Glutamatergic neuron (in vitro differentiated cells): Measurements from ENCODE around the gene LVRN. TPM values are rescaled to one million over a fixed set of nuclear protein-coding genes. Genes with fewer than 3 reads are reported as not detected.

Source experiments
- DNase-seq: peaks from one replicate; pipeline ENCODE4 v3.0.0; 2022
- H3K27ac Mint-ChIP-seq: one replicate; pipeline ENCODE4 v1.8.0; 2020; ENCODE audit warnings: mild to moderate bottlenecking, mixed read lengths, inconsistent platforms; ENCODE audit not compliant: unreplicated experiment
- H3K27me3 Mint-ChIP-seq: one replicate; pipeline ENCODE4 v1.8.0; 2020; ENCODE audit warnings: mild to moderate bottlenecking, moderate library complexity, mixed read lengths, inconsistent platforms; ENCODE audit not compliant: unreplicated experiment
- H3K36me3 Mint-ChIP-seq: one replicate; pipeline ENCODE4 v1.8.0; 2020; ENCODE audit warnings: mild to moderate bottlenecking, mixed read lengths, inconsistent platforms; ENCODE audit not compliant: unreplicated experiment
- H3K4me1 Mint-ChIP-seq: one replicate; pipeline ENCODE4 v1.8.0; 2020; ENCODE audit warnings: mild to moderate bottlenecking, low read depth, mixed read lengths, inconsistent platforms; ENCODE audit not compliant: unreplicated experiment
- H3K4me3 Mint-ChIP-seq: one replicate; pipeline ENCODE4 v1.8.0; 2020; ENCODE audit warnings: mild to moderate bottlenecking, mixed read lengths, inconsistent platforms; ENCODE audit not compliant: unreplicated experiment
- H3K9me3 Mint-ChIP-seq: one replicate; pipeline ENCODE4 v1.8.0; 2020; ENCODE audit warnings: mild to moderate bottlenecking, moderate library complexity, mixed read lengths, inconsistent platforms; ENCODE audit not compliant: unreplicated experiment
- total RNA-seq: library from RNA; stranded (reverse); fragmentation: NEBNext Ultra II Directional; extraction: Animal tissue kit (Norgen Biotek cat#: 25700); gene quantifications from one replicate; pipeline ENCODE4 v1.2.1, GENCODE V29; 2021; ENCODE audit not compliant: unreplicated experiment
- TF ChIP-seq, protein P1 (sequence below): fragments of 200-600 bp; sonication (generic); IDR thresholded peaks from one replicate; pipeline ENCODE4 v1.5.0; 2021; ENCODE audit not compliant: partially characterized antibody, unreplicated experiment

The LVRN gene
- total RNA-seq, 1 donor from 2014 or later, result 0.59 TPM

DNA sequence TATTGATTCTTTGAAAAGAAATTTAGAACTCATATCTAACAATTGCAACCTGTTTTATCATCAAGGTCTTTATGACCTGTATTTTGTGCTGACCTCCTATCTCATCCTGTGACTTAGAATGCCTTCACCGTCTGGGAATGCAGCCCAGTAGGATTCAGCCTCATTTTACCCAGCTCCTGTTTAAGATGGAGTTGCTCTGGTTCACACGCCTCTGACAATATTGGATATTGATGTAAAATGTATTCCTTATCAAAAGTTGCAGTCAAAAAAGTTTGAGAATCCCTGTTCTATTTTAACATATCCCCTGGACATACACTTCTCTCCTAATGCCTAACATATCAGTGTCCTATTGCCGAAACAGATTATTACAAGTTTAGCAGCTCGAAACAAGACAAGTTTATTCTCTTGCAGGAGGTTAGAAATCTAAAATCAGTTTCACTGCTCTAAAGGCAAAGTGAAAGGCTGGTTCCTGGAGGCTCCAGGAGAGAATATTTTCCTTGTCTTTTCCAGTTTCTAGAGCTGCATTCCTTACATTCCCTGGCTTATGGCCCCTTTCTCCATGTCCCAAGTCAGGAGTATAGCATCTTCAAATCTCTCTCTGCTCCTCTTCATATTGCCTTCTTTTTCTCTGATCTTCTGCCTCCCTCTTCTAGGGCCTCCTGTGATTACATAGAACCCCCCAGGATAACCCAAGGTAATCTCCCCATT is 31.5 kb upstream of the LVRN start:
- DNase-seq, result no peak
- H3K27me3 Mint-ChIP-seq, result no peaks in the 10 kb centered on the region
- no peak overlapping the region for H3K27ac Mint-ChIP-seq
- no peaks in the 10 kb centered on the region for H3K9me3 Mint-ChIP-seq
- no peaks in the 10 kb centered on the region for H3K4me1 Mint-ChIP-seq
- no peak overlapping the region for H3K4me3 Mint-ChIP-seq
- H3K36me3 Mint-ChIP-seq, result no peaks in the 10 kb centered on the region
- TF ChIP-seq, protein P1, sequence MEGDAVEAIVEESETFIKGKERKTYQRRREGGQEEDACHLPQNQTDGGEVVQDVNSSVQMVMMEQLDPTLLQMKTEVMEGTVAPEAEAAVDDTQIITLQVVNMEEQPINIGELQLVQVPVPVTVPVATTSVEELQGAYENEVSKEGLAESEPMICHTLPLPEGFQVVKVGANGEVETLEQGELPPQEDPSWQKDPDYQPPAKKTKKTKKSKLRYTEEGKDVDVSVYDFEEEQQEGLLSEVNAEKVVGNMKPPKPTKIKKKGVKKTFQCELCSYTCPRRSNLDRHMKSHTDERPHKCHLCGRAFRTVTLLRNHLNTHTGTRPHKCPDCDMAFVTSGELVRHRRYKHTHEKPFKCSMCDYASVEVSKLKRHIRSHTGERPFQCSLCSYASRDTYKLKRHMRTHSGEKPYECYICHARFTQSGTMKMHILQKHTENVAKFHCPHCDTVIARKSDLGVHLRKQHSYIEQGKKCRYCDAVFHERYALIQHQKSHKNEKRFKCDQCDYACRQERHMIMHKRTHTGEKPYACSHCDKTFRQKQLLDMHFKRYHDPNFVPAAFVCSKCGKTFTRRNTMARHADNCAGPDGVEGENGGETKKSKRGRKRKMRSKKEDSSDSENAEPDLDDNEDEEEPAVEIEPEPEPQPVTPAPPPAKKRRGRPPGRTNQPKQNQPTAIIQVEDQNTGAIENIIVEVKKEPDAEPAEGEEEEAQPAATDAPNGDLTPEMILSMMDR, result no peak

DNA sequence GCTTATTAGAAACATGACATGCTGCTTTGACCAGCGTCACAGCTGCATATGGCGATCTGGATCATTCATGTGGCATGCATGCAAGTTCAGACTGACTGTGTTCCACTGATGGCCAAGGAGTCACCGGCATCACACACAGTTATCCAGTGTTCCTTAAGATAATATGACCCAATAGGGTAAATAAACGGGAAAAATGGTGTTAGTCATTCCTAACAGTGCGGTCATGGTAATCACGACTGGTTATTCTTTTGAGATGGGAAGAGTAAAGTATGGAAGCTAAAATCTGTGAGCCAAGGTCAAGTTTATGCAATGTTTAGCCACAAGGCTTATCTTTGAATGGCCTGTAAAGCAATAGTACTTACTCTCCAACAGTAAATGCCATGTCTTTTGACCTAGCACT is 29.3 kb upstream of the LVRN start:
- no peak for DNase-seq
- TF ChIP-seq, protein P1, result no peak
- no peaks in the 10 kb centered on the region for H3K36me3 Mint-ChIP-seq
- no peaks in the 10 kb centered on the region for H3K9me3 Mint-ChIP-seq
- no peaks in the 10 kb centered on the region for H3K4me1 Mint-ChIP-seq
- no peak overlapping the region for H3K27ac Mint-ChIP-seq
- H3K27me3 Mint-ChIP-seq, result peaks cover 2% of the 10 kb centered on the region
- H3K4me3 Mint-ChIP-seq, result no peak overlapping the region

DNA sequence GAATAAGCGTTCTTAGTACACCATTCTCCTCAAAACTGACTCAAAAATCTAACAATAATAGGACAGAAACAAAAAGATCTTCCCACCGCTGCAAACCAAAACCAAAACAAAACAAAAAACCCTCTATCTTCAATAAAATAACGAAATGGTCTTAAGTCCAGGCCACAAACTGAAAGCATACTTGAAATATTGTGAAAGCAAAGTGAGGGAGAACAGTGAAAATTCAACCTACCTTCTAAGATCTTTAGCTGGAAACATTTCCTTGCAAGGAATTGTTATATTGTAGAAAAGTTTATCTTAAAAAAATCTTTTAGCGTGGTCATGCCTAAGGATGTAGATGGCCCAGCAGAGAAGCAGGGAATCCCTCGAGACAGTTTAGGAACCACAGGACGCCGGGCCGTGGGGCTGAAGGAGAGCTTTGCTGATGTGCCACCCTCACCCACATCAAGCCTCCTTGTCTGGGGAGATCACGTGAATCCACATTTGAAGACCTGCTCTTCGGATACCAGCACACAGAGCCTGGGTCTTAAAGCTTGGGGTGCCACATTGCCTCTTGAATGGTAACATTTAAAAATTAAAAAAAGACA is 27.8 kb upstream of the LVRN start:
- no peak overlapping the region for H3K4me3 Mint-ChIP-seq
- no peak for DNase-seq
- H3K9me3 Mint-ChIP-seq, result no peaks in the 10 kb centered on the region
- H3K36me3 Mint-ChIP-seq, result no peaks in the 10 kb centered on the region
- H3K4me1 Mint-ChIP-seq, result peaks cover 6% of the 10 kb centered on the region
- H3K27me3 Mint-ChIP-seq, result peaks cover 2% of the 10 kb centered on the region
- H3K27ac Mint-ChIP-seq, result no peak overlapping the region
- TF ChIP-seq, protein P1, result no peak

DNA sequence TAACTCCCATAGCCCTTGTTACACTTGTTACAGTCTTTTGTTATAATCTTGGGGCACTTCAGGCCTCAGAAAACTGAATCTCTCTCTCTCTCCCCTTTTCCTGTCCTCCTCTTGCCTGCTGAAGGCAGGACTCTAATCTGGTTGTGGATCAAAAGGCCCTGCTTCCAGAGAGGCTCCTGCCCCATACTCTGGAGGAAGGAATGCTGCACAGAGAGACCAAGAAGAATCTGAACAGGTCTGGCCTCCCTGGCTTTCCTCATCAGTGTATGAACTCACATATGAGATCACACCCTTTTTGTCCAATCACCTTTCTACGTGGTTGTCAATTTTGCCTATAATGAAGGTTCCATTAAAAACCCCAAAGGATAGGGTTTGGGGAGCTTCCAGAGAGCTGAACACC is 26.2 kb upstream of the LVRN start:
- Mint-ChIP-seq H3K27ac (no peak overlapping the region), H3K4me1 (peaks cover 7% of the 10 kb centered on the region), H3K9me3 (no peaks in the 10 kb centered on the region), H3K36me3 (no peaks in the 10 kb centered on the region), H3K27me3 (peaks cover 2% of the 10 kb centered on the region), H3K4me3 (no peak overlapping the region)
- DNase-seq, result no peak
- TF ChIP-seq, protein P1, result no peak

DNA sequence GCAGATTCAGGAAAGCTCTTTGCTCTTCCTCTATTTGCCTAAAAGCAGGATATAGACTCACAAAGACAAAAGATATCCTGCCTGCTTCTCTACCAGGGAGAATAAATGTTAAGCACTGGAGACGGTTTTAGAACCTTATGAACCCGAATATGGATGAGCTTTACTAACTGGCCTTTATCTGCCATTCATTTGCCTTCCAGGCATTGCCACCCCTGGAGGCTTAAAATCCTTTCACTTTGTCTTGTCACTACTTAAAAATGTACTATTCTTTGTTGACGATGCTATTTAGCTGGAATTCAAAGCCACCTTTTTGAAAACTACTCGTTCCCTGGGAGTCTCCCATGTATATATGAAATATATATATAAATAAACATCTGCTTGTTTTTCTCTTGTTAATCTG is 23.2 kb upstream of the LVRN start:
- Mint-ChIP-seq H3K27me3 (peaks cover 6% of the 10 kb centered on the region), H3K9me3 (no peaks in the 10 kb centered on the region), H3K4me3 (no peak overlapping the region), H3K36me3 (no peaks in the 10 kb centered on the region), H3K4me1 (peaks cover 9% of the 10 kb centered on the region), H3K27ac (no peak overlapping the region)
- no peak for DNase-seq
- TF ChIP-seq, protein P1, result no peak
